NOMO-1 treated with DMSO at 0.1 percent for 48 hours (cell line): ENCODE data around the gene TMPRSS4.
A peak's percentile ranks its signal among the peaks of the same experiment; 100 is the strongest.

Experiments
- DNase-seq: peaks from one replicate; lab custom pipeline; 2025; ENCODE audit not compliant: unreplicated experiment; lab: John Stamatoyannopoulos, UW

Gene TMPRSS4

GRCh38 chr11:118078911-118079411, 2.1 kb downstream of the TMPRSS4 start:
- DNase-seq, result no peak

GRCh38 chr11:118079491-118079890, 2.6 kb downstream of the TMPRSS4 start:
- DNase-seq, result no peak

DNA sequence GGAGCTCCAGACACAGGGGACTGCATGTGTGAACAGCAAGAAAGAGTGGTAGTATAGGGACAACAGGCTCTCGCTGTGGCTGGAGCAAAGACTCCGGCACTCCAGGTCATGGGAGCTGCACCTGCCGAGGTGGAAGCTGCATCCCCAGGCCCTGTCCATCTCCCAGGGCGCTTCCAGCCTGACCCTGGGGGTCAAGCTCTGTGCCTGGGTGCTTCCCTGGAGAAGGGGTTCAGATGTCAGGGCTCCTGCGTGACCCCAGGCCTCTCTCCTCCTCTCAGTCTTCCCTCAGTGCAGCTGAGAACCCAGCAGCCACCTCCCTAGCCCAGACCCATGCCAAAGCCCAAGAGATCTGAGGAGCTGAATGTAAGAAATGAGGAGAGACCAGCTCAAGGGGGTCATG, 3.4 kb downstream of the TMPRSS4 start:
- no peak for DNase-seq

DNA sequence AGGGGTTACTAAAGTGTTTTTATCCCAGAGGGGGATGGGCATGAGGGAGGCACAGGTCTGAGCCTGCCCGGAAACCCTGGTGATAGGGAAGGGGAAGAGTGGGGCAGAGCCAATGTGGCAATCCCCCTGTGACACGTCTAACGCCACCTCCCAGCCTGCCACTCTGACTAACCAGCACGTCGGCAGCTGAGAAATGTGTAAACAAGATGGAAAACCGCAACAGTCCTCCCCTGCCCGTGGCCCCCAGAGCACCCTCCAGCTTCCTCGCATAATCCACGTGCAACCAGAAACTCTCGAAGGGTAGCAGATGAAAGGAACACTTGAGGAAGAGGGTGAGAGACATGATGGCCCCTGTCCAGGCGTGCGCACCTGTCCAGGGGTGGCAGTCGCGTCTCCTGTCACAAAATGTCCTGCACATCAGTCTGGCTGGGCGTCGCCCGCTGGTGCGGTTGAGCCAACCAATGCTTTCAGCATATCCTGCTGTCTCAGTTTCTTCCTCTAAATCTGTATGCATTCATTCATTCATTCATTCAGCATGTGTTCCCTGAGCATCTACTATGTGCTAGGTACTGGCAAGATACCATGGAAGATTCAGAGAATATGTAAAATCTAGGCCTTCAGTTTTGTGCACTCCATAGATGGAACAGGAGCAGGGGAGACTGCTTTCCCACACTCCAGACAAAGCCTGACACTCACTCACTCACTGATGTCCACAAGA, 4.5 kb downstream of the TMPRSS4 start:
- DNase-seq, result peak; percentile 24

GRCh38 chr11:118082880-118083552, 6.1 kb downstream of the TMPRSS4 start:
- no peak for DNase-seq

DNA sequence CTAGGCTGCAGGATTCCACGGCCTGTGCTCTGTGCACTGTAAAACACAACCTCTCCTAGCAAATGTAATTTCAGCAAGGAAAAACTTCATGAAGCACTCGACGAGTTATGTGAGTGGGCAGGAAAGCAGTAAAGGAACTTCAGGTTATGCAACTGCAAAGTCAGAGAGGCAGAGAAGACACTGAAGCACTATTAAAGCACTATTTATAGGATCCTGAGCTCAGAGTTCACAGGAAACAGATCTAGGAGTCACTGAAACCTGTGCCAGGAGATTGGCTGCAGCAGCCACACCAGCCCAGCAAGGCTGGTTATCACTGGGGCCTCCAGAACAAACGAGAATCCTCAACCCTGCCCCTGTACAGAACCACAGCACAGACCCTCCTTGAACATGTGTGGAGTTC, 7.4 kb downstream of the TMPRSS4 start:
- peak; percentile 97 for DNase-seq

- no peak for DNase-seq
Measured at GRCh38 chr11:118084656-118085055, 7.8 kb downstream of the TMPRSS4 start.

DNA sequence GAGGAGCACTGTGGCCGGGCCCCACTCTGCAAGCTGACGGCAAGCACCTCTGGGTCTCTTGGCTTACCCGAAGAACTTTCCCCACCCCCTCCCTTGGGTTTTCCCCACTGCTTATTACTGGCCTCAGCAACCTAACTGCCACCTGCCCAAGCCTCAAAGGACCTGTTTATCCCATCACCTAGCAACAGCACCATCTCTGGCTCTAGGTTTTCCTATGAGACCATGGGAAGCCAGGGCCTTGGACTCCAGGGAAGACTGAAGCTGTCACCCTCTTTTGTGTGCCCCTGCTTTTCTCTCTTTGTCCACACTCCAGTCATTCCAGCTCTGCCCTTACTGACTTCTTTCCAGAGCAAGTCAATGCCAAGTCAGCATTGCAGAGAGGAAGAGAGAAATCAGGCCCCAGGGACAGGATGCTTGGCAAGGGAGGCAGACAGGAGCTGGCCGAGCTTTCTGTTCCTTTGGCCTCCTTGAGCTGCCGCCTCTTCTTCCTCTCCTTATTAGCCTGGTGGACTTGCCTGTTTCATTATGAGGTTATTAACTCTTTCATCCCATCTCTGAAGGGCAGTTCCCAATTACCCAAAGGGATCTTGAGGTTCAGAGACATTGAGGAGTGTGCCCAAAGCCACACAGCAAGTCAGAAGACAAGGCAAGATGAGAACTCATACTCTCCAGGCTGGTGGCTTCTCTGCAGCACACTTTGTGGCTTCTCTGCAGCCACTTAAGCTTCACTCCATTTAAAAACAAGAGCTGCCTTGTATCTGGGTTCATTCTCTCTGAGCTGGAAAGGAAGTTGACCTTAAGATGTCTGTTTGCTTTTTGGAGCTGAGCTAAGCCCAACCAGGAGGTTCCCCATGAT, 10.3 kb downstream of the TMPRSS4 start, which contains the start of gene SMIM35:
Gene SMIM35 (minus strand): TSS at position 51 of the 856 bp plus-strand sequence. CDS start 206 bp downstream, outside the sequence.
- DNase-seq, result no peak

- no peak for DNase-seq
Measured at GRCh38 chr11:118087931-118088330, 11.1 kb downstream of the TMPRSS4 start.

DNA sequence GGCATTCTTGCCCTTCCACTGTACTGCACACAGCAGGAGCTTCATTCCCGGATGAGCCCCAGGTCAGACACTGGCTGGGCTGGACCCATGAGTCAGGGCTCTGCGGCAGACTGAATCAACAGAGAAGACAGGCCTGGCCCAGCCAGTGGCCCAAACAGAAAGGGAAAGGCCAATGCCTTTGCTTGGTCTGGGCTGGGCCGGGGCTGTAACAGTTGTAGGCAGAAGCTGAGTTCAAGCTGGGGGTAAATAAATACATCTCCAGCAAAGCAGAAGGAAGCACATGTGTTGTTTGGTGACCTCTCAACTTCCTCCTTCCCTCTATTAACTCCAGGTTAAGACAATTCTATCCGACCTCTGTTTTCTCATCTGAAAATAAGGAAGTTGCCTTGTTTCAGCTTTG, 11.7 kb downstream of the TMPRSS4 start:
- DNase-seq, result peak; percentile 97

- DNase-seq, result no peak
Measured at GRCh38 chr11:118090545-118091162, 13.8 kb downstream of the TMPRSS4 start.

DNA sequence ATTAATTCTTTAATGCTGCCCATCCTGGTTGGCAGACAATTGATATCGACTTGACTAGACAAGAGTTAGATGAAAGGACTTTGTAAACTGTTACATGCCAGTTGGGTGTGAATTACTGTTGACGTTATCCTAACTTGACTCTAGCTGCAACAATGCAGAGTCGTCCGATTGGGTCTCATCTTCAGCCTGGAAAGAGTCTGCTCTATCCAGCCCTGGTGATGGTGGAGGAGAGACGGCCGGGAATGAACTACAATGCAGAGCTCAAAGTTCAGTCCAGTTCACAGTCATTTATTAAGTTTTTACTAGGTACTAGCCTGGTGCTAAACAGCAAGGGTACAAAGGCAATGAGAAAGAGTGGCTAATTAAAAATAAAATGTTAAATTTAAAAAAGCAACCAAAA, 14.8 kb downstream of the TMPRSS4 start:
- no peak for DNase-seq

DNA sequence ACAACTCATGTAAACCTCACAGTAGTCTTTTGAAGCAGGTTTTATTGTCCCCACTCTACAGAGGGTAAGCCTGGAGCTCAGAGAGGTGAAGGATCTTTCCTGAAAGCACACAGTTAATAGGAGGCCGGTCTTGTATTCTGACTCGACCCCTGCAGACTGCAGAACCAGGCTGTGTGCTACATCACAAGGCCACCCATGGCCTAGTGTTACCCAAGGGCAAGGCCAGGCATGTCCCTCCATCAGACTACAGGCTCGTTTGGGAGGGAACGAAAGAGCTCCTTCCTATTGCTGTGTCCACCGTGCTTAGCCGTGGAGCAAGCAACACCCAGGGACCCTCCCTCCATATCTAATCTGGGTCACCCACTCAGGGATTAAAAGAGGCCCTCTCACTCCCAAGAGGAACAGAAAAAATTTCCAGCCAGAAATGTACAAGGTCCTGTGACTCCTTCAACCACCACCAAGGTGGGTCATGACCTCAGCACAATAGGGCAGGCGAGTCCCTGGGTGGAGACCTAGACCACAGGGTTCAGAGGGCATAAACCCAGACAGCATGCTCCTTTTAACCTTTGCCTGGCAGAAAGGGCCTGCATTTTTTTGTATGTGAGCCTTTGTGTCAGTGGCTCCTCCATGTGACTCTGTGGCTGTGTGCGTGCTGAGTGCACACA, 16.2 kb downstream of the TMPRSS4 start:
- no peak for DNase-seq

DNA sequence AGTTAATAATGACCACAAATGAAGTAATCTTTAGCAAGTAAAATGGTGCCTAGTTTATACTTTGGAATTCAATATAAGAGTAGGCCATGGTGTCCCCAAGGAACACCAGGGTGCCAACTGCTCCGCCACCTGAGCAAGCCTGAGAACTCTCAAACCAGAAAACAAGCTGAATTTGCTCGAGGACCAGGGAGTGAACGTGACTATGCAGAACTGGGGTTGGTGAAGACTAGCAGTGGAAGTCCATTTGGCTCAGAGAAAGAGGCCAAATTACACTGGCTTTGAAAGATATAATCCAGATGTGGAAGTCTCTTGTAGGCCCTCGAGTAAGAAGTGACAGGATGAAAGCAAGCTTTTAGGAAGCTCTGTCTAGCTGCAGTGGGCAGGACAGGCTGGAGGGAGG, 18.6 kb downstream of the TMPRSS4 start:
- no peak for DNase-seq

GRCh38 chr11:118095967-118096367, 19.1 kb downstream of the TMPRSS4 start:
- DNase-seq, result no peak

DNA sequence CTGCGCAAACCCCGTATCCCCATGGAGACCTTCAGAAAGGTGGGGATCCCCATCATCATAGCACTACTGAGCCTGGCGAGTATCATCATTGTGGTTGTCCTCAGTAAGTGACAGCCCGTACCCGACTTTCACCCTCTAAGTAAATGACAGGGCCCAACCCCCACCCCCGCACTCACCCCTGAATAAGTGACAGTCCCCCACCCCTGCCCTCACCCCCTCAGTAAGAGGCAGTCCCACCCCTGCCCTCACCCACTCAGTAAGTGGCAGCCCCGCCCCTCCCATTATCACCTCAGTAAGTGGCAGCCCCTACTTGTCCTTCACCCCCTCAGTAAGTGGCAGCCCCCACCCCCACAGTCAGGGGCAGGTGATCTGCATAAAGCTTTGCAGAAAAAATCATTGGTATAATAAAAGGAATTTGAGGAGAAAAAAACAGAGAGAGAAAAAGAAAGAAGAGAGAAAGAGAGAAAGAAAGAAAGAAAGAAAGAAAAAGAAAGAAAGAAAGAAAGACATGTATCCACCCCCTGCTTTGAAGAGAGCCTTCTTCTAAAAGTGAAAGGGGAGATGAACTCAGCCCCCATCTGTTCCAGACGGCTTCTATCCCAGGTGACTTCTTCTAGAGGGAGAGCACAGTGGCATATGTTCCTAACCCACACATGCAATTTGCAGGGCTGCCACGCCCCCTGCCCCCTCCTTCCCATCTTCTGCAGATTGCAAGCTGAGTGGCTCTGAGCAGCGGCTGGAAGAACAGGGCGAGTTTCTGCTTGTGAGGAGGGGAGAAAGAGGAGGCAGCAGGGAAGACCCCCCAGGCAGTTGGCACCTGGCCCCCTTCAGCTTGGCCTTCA, 22.3 kb downstream of the TMPRSS4 start:
- no peak for DNase-seq

DNA sequence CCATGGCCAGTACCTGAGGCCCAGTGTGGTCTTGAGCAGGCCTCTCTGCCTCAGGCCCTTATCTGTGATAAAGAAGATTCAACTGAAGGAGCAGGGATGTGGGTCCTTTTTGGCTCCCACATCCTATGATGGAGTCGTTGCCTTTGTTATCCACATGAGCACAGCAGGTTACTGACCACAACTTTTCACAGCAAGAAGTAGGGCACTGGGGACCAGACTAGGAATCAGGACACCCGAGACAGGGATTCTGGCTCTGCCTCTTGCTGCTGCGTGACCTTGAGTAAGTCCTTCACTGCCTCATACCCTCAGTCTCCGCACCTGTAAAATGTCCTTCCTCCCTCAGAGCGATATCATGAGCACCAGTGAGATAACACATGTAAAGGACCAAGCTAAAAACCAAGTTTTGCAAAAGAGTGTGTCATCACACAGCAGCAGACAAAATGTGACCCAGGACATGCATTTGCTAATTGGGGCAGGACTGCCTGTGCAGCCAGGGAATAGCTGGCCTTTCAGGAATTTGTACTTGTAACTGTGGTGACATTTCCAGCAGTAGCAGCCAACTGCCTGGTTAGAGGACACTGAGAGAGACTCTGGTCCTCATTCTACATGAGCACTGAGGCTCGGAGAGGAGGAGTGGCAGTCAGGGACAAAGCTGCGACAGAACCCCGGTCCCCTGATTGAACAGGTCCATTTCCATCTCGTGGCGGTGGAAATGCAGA, 23.1 kb downstream of the TMPRSS4 start:
- DNase-seq, result no peak

GRCh38 chr11:118100691-118101232, 23.9 kb downstream of the TMPRSS4 start:
- no peak for DNase-seq
